ENCODE measurements around the gene ITGB1. TPM values are rescaled to one million over a fixed set of nuclear protein-coding genes. Genes with fewer than 3 reads are reported as not detected.
A peak's percentile ranks its signal among the peaks of the same experiment; 100 is the strongest.

ITGB1 gene
- total and polyA plus RNA-seq, 9 of the 15 experiments (the other 6 are each of a cell fraction or from before 2014, with no cell fraction given): 40.2 to 194 (median 155) TPM

DNA sequence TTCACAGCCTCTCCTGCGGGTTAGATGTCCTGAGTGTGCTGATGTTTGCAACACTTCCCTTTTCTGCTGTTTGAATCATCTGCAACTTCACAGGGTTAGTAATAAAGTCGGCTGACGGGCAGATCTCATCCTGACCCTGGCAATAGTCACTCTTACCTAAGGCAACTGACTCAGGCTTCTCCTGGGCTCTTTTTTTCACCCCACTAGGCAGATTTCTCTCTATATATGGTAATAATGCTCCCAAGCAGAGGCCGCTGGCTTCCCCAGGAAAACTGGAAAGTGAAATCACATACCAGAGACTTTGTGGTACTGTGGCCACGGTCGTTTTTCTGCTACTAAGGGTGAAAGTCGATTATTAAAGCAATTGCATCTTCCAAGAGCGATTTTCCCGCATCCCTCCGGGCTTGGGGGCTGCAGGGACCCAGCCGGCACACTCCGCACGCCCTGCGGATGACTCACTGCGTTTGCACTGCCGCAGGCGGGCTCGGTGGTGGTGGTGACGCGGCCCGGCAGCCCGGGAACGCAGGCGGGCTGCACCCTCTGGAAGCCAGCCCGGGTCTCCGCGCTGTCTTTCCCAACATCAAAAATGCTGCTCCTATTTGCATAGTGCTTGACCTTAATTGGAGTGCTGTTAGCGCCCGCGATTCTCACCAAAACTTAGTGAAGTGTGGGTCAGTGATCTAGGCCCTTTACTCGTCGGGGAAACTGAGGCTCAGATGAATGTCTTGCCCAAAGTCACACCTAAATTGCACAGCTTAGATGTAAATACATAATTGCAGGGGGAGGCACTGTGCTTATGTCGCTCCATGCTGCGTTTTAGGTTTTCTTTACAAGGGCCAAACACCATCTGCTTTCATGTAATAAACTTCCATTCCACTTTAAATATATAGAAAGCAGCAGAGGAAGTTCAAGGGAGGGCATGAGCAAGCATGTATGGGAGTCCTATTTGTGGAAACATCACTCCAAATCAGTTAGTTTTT lies 47.6 kb upstream of the ITGB1 start (continued):
- no peak for TF ChIP-seq CEBPG (CRISPR knock-in tag; IDR thresholded peaks at IDR 0.05)
- TF ChIP-seq CEBPG (tag; conservative IDR thresholded peaks at IDR 0.05 in 1 of 2, IDR thresholded peaks at IDR 0.05 in 1 of 2): peak; percentile 46 to 48; a peak in 2 of 4 replicates
- TF ChIP-seq ZNF165 (CRISPR knock-in tag; IDR thresholded peaks at IDR 0.05; ENCODE audit: borderline replicate concordance): no peak
- peak; percentile 29; the same call in 1 of the 2 replicates for TF ChIP-seq EP400 (IDR thresholded peaks at IDR 0.05)
- no peak for TF ChIP-seq FOXJ3 (CRISPR knock-in tag; IDR thresholded peaks at IDR 0.05)
- no peak for TF ChIP-seq PHF21A (IDR thresholded peaks at IDR 0.05; ENCODE audit: borderline replicate concordance, low read depth)
- no peak for TF ChIP-seq SIX5 (IDR thresholded peaks at IDR 0.05; ENCODE audit: borderline replicate concordance in 1 of 2, insufficient read depth in 1 of 2, low read depth in 1 of 2, low read length in 2 of 2)
- TF ChIP-seq SREBF1 (IDR thresholded peaks at IDR 0.05; ENCODE audit: borderline replicate concordance, low read depth, low read length): no peak
- no peak for TF ChIP-seq TCF7 (IDR thresholded peaks at IDR 0.05; ENCODE audit: borderline replicate concordance)
- no peak for TF ChIP-seq ERF (CRISPR knock-in tag; IDR thresholded peaks at IDR 0.05)
- no peak for TF ChIP-seq SETDB1 (IDR thresholded peaks at IDR 0.05; ENCODE audit: low read length)
- TF ChIP-seq, protein P1, sequence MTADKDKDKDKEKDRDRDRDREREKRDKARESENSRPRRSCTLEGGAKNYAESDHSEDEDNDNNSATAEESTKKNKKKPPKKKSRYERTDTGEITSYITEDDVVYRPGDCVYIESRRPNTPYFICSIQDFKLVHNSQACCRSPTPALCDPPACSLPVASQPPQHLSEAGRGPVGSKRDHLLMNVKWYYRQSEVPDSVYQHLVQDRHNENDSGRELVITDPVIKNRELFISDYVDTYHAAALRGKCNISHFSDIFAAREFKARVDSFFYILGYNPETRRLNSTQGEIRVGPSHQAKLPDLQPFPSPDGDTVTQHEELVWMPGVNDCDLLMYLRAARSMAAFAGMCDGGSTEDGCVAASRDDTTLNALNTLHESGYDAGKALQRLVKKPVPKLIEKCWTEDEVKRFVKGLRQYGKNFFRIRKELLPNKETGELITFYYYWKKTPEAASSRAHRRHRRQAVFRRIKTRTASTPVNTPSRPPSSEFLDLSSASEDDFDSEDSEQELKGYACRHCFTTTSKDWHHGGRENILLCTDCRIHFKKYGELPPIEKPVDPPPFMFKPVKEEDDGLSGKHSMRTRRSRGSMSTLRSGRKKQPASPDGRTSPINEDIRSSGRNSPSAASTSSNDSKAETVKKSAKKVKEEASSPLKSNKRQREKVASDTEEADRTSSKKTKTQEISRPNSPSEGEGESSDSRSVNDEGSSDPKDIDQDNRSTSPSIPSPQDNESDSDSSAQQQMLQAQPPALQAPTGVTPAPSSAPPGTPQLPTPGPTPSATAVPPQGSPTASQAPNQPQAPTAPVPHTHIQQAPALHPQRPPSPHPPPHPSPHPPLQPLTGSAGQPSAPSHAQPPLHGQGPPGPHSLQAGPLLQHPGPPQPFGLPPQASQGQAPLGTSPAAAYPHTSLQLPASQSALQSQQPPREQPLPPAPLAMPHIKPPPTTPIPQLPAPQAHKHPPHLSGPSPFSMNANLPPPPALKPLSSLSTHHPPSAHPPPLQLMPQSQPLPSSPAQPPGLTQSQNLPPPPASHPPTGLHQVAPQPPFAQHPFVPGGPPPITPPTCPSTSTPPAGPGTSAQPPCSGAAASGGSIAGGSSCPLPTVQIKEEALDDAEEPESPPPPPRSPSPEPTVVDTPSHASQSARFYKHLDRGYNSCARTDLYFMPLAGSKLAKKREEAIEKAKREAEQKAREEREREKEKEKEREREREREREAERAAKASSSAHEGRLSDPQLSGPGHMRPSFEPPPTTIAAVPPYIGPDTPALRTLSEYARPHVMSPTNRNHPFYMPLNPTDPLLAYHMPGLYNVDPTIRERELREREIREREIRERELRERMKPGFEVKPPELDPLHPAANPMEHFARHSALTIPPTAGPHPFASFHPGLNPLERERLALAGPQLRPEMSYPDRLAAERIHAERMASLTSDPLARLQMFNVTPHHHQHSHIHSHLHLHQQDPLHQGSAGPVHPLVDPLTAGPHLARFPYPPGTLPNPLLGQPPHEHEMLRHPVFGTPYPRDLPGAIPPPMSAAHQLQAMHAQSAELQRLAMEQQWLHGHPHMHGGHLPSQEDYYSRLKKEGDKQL (CRISPR knock-in tag; IDR thresholded peaks at IDR 0.05; ENCODE audit: borderline replicate concordance): no peak
